Astrocyte (in vitro differentiated cells and primary cell): Measurements from ENCODE around the gene ANXA2R.

Source experiments
- CTCF ChIP-seq: IDR thresholded peaks from 2 replicates; pipeline ENCODE4 v1.5.1; 2011; ENCODE audit warnings: low read depth, mild to moderate bottlenecking, inconsistent platforms, low read length, moderate library complexity; ENCODE audit not compliant: insufficient read depth
- EZH2 ChIP-seq: IDR thresholded peaks from 2 replicates; pipeline ENCODE4 v1.6.1; 2012; ENCODE audit warnings: mild to moderate bottlenecking, low read length, inconsistent platforms; ENCODE audit not compliant: insufficient read depth

- TF ChIP-seq CTCF (no peak), EZH2 (no peak)
Measured at GRCh38 chr5:43016217-43016779, 23.8 kb downstream of the ANXA2R start.
